Brain microvascular endothelial cell (primary cell): ENCODE measurements around the gene SLC4A2.
A peak's percentile ranks its signal among the peaks of the same experiment; 100 is the strongest.

Experiments
- DNase-seq: peaks from one replicate; pipeline ENCODE4 v3.0.0-alpha.2; 2020
- H3K27ac ChIP-seq: fragments of 250-450 bp; sonication (Bioruptor Pico); 2 replicates; pipeline ENCODE4 v1.5.1; 2020; ENCODE audit warnings: mild to moderate bottlenecking, moderate library complexity
- H3K27me3 ChIP-seq: fragments of 250-450 bp; sonication (Bioruptor Pico); replicated peaks from 2 replicates; pipeline ENCODE4 v1.5.1; 2020; ENCODE audit warnings: mild to moderate bottlenecking
- H3K36me3 ChIP-seq: fragments of 250-450 bp; sonication (Bioruptor Pico); replicated peaks from 2 replicates; pipeline ENCODE4 v1.5.1; 2020; ENCODE audit warnings: mild to moderate bottlenecking
- H3K4me3 ChIP-seq: 2 replicates; pipeline ENCODE4 v1.5.1; 2011; ENCODE audit warnings: low read depth, mild to moderate bottlenecking, control low read depth, low read length, moderate library complexity
- in situ Hi-C: cut with HindIII; loops from 2 replicates; pipeline ENCODE4 v1.10.0; 2017; ENCODE audit warnings: low sequenced_read_pairs, low pct_ligation_motif_present
- TF ChIP-seq, protein P1 (sequence below): IDR thresholded peaks from 2 replicates; pipeline ENCODE4 v1.5.1; 2011; ENCODE audit warnings: low read depth, mild to moderate bottlenecking, moderate library complexity, low read length, control low read depth, inconsistent platforms; ENCODE audit errors: missing control alignments

SLC4A2 gene

DNA sequence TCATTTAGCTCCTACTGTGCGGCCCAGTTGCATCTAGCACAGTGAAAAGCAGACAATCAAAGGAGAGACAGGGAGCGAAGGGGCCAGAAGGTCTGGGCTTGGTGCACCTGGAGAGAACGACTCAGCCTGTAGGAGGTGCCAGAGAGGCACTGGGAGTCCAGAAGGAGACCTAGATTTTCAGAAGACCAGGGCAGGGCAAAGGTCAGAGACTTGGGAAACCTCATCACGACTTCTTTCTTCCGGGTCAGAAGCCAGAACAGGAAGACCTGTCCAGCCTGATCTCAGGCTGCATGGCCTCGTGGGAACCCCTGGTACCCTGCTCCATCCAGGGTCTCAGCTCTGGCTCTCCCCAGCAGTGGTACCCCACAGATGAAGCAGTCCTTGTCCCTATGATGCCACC, 32.0 kb downstream of the SLC4A2 start:
- in situ Hi-C loops, result no loop called here
- Histone ChIP-seq H3K27me3 (no peaks in the 10 kb centered on the region), H3K36me3 (no peaks in the 10 kb centered on the region), H3K27ac (no peak overlapping the region), H3K4me3 (no peak overlapping the region)
- TF ChIP-seq, protein P1, sequence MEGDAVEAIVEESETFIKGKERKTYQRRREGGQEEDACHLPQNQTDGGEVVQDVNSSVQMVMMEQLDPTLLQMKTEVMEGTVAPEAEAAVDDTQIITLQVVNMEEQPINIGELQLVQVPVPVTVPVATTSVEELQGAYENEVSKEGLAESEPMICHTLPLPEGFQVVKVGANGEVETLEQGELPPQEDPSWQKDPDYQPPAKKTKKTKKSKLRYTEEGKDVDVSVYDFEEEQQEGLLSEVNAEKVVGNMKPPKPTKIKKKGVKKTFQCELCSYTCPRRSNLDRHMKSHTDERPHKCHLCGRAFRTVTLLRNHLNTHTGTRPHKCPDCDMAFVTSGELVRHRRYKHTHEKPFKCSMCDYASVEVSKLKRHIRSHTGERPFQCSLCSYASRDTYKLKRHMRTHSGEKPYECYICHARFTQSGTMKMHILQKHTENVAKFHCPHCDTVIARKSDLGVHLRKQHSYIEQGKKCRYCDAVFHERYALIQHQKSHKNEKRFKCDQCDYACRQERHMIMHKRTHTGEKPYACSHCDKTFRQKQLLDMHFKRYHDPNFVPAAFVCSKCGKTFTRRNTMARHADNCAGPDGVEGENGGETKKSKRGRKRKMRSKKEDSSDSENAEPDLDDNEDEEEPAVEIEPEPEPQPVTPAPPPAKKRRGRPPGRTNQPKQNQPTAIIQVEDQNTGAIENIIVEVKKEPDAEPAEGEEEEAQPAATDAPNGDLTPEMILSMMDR, result peak; percentile 79
- DNase-seq, result no peak

DNA sequence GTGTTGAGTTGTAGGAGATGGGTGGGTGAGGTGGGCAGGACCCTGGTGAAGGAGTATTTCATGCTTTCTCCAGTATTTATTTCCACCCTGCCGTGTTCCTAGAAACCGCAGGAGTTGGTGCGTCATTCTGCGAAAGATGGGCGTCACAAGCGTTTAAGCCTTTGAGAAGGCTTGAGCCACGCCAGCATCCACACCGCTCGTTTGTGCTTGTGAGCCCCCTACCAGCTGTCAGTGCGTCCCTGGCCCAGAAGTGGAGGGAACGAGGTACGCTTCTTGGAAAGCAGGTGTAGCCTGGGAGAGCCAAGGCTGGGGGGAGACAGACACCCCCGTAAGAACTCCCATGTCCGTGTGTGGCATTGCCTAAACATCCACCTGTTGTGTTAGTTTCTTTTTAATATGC, 32.6 kb downstream of the SLC4A2 start:
- no peak for DNase-seq
- TF ChIP-seq, protein P1, result no peak
- H3K4me3 ChIP-seq, result no peak overlapping the region
- H3K27ac ChIP-seq, result no peak overlapping the region
- in situ Hi-C loops, result no loop called here
- no peaks in the 10 kb centered on the region for H3K27me3 ChIP-seq
- H3K36me3 ChIP-seq, result peaks cover 3% of the 10 kb centered on the region

DNA sequence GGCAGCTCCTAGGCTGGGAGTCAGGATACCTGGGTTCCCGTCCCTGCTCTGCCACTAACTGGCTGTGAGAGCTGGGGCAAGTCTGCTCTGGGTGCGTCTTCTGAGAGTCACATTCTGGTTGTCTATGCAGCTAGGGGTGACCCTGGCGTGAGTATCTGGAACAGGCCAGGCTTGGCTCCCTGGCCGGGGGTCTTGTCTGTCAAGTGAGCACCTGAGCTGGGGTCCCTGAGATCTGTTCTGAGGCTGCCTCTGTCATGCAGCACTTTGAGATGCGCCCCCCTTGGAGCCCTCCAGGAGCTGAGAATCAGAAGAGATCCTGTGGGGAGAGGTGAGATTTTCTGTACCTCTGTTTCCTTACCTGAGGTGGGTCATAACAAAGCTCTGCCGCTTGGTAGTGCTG, 34.4 kb downstream of the SLC4A2 start:
- Histone ChIP-seq H3K27me3 (no peaks in the 10 kb centered on the region), H3K27ac (no peak overlapping the region), H3K36me3 (peaks cover 3% of the 10 kb centered on the region), H3K4me3 (no peak overlapping the region)
- TF ChIP-seq, protein P1, result no peak
- in situ Hi-C loops, result no loop called here
- DNase-seq, result no peak

DNA sequence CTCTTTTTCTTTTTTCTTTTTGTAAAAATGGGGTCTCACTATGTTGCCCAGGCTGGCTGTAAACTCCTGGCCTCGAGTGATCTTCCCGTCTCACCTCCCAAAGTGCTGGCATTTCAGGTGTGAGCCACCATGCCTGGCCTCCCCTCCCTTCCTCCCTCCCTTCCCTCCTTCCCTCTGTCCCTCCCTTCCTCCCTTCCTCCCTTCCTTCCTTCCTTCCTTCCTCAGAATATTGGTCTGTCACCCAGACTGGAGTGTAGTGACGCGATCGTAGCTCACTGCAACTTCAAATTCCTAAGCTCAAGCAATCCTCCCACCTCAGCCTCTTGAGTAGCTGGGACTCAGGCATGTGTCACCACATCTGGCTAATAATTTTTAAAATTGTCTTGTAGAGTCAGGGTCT, 35.3 kb downstream of the SLC4A2 start:
- Histone ChIP-seq H3K36me3 (peaks cover 3% of the 10 kb centered on the region), H3K27me3 (no peaks in the 10 kb centered on the region), H3K27ac (no peak overlapping the region), H3K4me3 (no peak overlapping the region)
- TF ChIP-seq, protein P1, result no peak
- no peak for DNase-seq
- in situ Hi-C loops, result no loop called here

DNA sequence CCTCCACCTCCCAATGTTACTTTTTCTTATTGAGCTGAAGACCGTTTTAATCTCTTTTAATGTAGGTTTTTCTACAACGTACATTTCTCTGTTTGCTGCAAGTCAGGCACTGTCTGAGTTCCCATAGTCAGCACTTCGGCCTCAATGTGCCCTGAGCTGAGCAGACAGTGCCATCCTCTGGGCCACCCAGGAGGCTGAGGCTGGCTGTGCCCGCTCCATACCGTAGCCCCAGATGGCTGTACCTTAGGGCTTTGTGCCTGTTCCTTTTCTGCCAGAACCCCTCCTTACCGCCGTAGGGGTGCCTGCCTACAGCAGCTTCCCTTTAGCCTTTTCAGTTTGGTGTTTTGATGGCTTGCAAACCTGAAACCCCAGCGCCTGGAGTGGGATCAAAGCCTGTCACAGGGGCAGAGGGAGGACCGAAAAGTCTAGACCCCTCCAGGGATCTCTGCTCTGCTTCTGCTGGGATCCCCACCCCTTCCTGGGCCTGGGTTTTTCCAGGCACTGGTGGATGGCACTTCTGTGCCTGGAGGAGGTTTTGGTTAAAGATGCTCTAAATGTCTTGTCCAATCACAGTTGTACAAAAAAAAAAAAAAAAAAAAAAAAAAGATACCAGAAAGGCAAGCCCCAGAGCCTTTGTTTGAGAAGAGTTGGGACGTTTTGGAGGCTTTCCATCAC, 35.9 kb downstream of the SLC4A2 start:
- in situ Hi-C loops, result no loop called here
- Histone ChIP-seq H3K27ac (no peak overlapping the region), H3K4me3 (no peak overlapping the region), H3K36me3 (peaks cover 3% of the 10 kb centered on the region), H3K27me3 (no peaks in the 10 kb centered on the region)
- DNase-seq, result no peak
- TF ChIP-seq, protein P1, result no peak
